AG08395 (cell line): Measurements from ENCODE around the gene RSKR.
"Not testable (repeated sequence)": the region's sequence is repeated elsewhere in the genome, so short reads cannot be mapped to it uniquely, and the experiment has no call there.

Experiments used
- DNase-seq: peaks from one replicate; pipeline ENCODE4 v3.0.0; 2012; ENCODE audit warnings: mixed read lengths, low spot score

Gene RSKR

DNA sequence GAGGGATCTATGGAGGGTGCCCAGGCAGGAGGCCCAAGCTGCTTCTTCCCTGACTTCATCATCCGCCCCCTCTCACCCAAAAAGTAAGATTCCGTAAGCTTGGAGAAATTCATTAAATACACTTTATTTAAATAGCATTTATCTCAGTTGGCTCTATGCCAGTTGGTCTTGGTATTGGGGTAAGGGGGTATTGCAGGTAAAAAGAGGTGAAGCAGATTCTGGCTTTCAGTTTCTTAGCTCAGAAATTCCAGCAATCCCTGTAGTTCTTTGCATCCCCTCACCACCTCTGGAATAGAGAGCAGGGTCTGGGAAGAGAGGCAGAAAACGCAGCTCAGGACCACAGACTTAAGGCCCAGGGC lies 36.5 kb downstream of the RSKR start:
- no peak for DNase-seq

DNA sequence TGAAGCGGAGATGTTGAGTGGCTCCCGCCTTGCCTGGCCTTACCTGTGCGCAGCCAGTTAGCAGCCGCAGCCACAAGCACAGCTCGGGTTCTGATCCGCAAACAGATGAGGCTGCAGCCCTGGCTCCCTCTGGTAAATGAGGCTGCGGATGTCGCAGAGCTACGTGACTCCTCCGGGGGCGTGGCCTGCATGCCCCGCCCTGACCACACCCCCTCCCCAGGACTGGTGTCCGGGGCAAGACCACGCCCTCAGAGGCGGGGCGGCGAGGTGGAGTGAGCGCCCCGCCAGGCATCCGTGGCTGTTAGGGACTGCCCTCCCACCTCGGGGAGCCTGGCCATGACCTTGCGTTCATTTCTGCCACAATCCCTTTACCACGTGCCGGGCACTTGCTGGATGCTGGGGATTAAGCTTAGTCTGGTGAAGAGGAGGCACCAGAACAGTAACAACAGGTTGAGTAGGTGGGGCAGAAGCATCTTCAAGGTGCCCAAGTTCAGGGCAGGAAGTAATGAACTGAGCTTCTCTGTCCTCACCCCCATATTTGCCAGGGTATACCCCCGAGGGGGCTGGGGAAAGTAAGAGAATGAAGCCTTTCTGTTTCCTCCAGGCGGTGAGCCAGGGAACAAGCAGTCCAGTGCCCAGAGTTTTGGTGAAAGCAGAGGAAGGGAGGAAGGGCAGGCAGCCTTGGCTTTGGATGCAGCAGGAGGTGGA lies 37.1 kb downstream of the RSKR start, which contains the start of gene ALDOC:
Gene ALDOC (minus strand): TSS at position 138 of the 708 bp plus-strand sequence. CDS start 1,363 bp downstream, outside the sequence.
- peak; percentile 99 for DNase-seq

DNA sequence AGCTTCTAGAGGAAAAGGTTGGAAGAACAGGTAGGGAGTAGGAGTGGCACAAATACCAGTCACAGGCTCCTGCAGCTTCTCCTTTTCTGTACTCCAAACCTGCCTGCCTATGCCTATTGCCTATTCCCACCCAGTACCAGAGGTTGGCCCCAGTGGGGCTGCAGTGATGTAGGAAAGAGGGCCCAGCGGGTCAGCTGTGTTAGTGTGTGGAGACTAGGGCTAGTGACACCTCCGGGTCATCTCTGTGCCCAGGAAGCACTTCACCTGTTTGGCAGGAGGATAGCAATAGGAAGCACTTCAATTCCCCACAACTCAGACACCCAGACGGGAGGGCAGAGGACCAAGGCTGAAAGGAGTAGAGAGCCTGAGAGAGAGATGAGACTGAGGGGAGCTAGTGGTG lies 38.0 kb downstream of the RSKR start:
- DNase-seq, result not testable (repeated sequence)

DNA sequence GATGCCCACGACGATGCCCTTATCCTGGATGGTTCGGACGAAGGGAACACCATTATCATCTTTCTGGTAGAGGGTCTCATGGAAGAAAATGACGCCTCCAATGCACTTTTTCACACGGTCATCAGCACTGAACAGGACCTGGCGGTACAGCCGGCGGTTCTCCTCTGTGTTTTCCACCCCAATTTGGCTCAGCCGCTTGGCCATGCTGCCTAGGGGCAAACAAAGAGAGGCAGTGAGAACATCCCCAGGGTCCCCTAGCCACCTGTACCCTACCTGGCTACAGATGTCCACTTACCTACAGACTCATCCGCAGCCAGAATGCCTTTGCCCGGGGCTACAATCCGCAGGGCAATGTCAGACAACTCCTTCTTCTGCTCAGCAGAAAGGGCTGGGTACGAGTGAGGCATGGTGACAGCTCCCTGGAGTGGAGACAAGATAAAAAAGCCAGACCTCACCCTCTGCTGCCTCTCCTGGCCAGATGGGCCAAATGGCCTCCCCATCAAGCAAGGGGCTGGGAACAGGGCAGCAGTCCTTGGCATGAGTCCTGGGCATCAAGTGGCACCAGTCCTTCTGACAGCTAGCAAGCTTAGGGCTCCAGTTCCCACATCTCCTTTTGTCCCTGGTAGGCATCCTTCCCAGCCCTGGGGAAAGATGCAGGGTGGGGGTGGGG lies 38.7 kb downstream of the RSKR start:
- DNase-seq, result no peak

DNA sequence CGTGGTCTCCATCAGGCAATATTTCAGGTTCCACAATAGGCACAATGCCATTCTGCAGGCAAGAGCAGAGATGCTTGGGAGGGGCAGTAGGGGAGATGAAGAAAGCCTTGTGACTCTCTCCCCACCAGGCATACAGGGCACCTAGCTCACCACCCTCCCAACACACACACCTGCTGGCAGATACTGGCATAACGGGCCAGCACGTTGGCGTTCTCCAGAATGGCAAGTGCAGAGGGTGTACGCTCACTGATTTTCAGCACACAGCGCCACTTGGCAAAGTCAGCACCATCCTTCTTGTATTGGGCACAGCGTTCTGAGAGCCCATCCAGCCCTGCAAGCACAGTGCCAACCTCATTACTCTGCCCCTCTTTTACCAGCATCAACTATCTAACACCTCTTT lies 39.5 kb downstream of the RSKR start:
- no peak for DNase-seq

DNA sequence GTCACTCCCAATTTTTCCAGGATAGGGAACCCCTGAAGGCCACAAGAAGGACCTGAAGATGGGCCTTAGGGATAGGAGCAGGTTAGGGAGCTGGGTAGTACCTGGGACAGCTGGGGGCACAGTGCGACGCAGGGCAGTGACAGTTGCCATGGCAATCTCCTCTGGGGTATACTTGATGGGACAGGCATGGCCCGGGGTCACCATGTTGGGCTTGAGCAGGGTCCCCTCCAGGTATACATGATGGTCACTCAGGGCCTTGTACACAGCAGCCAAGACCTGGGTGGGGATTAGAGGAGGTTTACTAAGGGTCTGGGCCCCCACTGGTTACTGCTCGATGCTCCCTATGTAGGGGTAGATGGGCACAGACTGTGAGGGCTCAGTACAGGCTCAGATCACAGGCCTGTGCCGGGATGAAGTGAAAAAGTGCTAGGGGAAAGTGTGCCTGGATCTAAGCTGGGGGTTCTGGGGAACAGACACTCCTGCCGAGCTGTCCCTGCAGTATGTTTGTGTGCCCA lies 40.0 kb downstream of the RSKR start:
- DNase-seq, result no peak

DNA sequence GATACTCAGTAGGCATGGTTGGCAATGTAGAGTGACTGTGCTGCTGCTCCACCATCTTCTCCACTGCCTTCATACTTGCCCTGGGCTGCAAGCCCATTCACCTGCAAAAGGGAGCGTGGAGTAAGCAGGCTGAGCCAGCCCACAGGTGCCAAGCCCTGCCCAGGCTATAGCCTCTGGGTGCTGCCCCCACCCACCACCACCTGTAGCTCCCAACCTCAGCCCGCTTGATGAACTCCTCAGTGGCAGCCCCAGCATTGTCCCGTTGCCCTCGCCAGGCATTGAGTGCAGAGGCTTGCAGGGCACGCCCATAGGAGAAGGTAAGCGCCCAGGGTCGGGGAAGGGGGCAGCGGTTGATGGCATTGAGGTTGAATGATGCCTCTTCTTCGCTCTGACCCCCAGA lies 40.5 kb downstream of the RSKR start:
- no peak for DNase-seq

DNA sequence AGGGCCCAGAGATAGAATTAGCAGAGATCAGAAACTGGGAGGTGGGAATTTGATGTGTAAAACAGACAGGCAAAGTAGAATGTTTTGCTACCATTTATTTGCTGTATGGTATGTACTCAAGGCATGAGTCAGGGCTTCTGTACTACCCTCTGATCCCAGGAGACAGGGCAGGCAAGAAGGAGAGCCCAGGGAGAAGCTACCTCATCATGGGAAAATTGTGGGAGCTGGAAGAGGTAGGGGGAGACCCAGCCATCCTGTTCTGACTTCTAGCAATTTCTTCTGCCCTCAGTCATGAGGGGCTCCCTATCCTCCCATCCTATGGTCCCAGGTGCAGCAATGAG lies 41.0 kb downstream of the RSKR start:
- no peak for DNase-seq

DNA sequence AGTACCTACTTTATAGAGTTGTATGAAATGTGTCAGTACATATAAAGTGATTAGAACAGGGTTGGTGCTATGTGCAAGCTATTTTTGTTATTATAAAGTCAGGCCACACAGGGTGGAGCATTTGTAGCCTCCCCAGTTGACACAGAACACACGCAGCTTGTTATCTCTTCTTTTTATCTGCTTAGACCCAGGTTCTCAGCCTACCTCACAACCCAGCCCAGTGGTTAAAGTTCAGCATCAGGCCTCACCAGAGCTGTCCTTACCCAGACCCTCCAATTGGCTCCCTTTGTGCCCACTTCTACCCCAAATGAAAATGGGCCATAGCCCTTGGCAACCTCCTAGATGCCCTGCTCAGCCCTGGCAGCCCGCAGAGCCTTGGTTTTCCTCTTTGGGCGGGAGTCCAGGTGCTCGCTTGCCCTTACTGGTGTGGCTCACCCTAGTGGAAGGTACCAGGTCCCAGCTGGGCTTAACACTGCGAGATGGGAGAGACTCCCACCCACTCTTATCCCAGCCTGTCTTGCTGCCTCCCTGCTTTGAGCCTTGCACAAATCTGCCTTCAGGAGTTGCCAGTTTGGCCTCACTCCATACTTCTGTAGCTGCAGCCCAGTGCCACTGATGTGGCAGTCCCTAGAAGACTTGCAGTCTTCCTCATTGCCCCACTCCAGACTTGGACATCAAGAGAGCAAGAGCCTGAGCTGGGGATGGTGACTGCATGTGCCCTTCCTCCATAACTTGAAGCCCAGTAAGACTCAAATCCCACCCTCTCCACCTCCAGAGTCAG lies 41.5 kb downstream of the RSKR start:
- no peak for DNase-seq

DNA sequence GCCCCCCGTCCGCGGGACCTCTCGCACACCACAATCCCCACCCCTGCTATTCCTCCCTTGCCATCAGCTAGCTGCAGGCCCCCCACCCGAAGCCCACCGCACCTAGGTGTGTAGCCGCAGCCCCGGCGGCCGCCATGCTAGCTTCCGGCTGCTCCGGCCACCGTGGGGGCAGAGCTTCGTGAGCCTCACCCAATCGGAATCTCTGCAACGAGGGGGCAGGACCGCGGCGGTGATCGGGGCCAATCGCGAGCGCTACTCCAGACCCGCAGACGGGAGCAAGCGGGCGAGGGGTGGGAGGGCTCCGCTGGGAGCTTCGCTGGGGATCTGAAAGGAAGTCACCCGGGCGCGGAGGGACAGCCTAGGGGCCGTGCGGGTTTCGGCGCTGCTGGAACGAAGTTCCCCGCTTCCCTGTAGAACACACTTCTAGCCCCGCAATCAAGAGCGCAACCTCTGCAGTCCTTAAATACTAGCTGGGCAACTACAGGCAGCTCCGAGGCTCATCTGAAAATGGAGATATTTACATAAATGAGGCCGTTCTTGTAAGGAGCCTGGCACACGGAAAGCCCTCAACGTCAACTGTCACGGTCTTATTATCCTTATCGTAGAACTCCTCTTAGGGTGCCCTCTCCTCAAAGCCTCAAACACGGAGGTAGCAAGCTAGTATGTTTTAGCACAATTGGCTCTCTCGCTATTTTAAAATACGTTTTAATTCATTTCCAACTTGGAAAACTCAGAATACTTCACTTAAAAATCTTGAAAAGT lies 42.4 kb downstream of the RSKR start, which contains the start of gene PIGS:
Gene PIGS (minus strand): TSS at position 164 of the 762 bp plus-strand sequence. CDS start 28 bp downstream, at position 136.
- DNase-seq, result peak; percentile 99

DNA sequence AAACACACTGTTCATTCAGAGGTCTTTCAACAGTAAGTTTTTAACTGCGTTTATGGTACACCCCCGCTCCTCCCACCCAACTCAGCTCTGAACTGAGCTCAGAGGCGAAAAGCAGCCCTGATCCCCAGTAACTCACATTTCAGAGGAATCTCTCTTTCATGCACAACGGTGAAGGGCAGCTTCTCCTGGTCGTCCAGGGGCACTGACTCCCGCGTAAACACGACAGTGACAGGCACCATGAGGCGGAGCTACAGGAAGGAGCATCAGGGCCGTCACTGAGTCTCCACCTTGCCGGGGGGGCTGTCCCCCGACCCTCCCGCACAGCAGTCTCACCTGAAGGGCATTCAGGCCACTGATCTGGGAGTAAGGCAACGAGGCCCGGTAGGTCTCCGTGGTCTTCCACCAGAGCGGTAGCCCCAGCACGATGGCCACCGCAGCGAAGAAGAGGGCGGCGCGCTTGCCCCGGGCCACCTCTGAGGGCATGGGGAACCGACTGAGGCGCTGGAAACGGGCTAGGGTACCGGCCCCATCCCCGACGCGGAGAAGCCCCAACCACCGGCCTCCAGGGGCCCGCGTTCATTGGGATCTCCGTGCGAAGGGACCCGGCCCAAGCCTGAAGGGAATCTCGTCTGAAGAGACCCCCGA lies 43.1 kb downstream of the RSKR start:
- peak; percentile 30 for DNase-seq

DNA sequence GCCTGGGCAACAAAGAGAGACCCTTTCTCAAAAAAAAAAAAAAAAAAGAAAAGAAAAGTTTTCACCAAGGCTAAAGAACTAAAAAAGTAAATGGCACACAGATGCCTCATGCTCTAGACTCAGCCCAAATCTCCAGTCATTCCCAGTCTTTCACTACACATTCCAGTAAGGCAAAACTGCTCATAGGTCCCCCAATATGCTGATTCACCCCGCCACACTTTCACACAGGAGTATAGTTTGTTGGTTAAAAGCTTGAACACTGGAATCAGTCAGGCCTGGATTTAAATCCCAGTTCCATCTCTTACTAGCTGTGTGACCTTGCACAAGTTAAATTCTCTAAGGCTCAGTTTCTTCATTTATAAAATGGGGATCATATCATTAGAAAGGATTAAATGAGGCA lies 44.5 kb downstream of the RSKR start:
- DNase-seq, result no peak

DNA sequence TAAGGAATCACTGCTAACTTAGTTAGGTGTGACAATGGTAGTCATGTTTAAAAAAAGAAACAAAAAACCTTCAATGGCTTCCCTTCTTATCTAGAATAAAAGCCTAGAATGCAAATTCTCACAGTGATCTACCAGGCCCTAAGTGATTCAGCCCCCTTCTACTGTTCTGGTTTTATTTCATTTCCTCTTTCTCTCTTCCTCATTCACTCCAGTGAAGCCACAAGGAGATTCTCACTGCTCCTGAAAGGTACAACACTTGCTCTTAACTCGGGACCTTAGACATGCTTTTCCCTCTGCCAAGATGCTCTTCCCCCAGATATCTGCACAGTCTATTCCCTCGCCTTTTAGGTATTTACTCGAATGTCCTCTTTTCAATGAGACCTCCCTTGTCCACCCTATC lies 46.4 kb downstream of the RSKR start:
- no peak for DNase-seq

DNA sequence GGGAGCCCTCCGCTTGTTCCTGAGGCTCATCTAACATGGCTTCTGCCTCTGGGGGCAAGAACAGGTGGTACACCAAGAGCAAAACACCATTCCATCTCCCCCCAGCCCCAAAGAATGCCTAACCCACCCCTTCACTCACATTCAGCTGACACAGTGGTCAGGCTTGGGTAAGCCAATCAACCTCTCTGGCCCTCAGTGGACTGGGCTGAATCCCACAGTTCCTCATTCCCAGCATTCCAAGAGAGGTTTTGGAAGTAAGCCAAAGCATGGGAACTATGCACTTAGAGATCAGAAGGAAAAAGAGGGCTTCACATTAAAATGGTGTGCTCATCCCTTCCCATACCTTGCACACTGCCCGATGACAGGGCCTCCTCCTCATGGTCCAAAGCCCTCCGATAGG lies 50.5 kb downstream of the RSKR start:
- peak; percentile 59 for DNase-seq
